HepG2 (cell line): ENCODE results near the gene ZNF433. TPM values are rescaled to one million over a fixed set of nuclear protein-coding genes. Genes with fewer than 3 reads are reported as not detected.

ENCODE experiments used
- AGO2 ChIP-seq: fragments of 200-400 bp; formaldehyde crosslinking; optimal IDR thresholded peaks from 2 replicates; pipeline ENCODE3; 2017; ENCODE audit warnings: mild to moderate bottlenecking, low read depth, low read length, moderate library complexity
- ARNT2 ChIP-seq: sonication (generic); formaldehyde crosslinking; IDR thresholded peaks from 2 replicates; pipeline ENCODE4 v1.8.0; 2022; ENCODE audit warnings: mild to moderate bottlenecking, low read depth, missing genetic modification reagents, moderate library complexity
- E2F2 ChIP-seq: sonication (generic); formaldehyde crosslinking; IDR thresholded peaks from 2 replicates; pipeline ENCODE4 v1.4.0; 2020; ENCODE audit warnings: missing genetic modification reagents, borderline replicate concordance
- HOXD1 ChIP-seq: sonication (generic); formaldehyde crosslinking; IDR thresholded peaks from 2 replicates; pipeline ENCODE4 v1.5.0; 2020; ENCODE audit warnings: missing genetic modification reagents
- KAT7 ChIP-seq: IDR thresholded peaks from 2 replicates; pipeline ENCODE4 v1.6.1; 2018; ENCODE audit warnings: borderline replicate concordance, missing compliant biosample characterization
- MED1 ChIP-seq: sonication (generic); formaldehyde crosslinking; IDR thresholded peaks from 2 replicates; pipeline ENCODE4 v1.4.0; 2020; ENCODE audit warnings: missing genetic modification reagents
- PHF21A ChIP-seq: sonication (generic); formaldehyde crosslinking; IDR thresholded peaks from 2 replicates; pipeline ENCODE4 v1.5.0; 2020; ENCODE audit warnings: mild to moderate bottlenecking, missing genetic modification reagents
- POLR2A ChIP-seq, 2 experiments: IDR thresholded peaks; 2 replicates each; pipeline ENCODE4 v1.6.1; 2011; ENCODE audit warnings: low read depth in 2 of 2, low read length in 2 of 2, mild to moderate bottlenecking in 1 of 2, moderate library complexity in 1 of 2; ENCODE audit not compliant: insufficient read depth in 1 of 2
- TFE3 ChIP-seq: IDR thresholded peaks from 2 replicates; pipeline ENCODE4 v1.6.1; 2016
- TRAFD1 ChIP-seq: sonication (generic); formaldehyde crosslinking; IDR thresholded peaks from 2 replicates; pipeline ENCODE4 v1.5.1; 2020; ENCODE audit warnings: missing genetic modification reagents, mild to moderate bottlenecking, borderline replicate concordance
- ZBTB2 ChIP-seq: sonication (generic); formaldehyde crosslinking; IDR thresholded peaks from 2 replicates; pipeline ENCODE4 v1.8.0; 2022; ENCODE audit warnings: low read depth, missing genetic modification reagents
- ZMYM2 ChIP-seq: sonication (generic); formaldehyde crosslinking; IDR thresholded peaks from 2 replicates; pipeline ENCODE4 v1.8.0; 2022; ENCODE audit warnings: mild to moderate bottlenecking, missing genetic modification reagents
- ZNF124 ChIP-seq: sonication (generic); formaldehyde crosslinking; IDR thresholded peaks from 2 replicates; pipeline ENCODE4 v1.4.0; 2020; ENCODE audit warnings: missing genetic modification reagents
- ZNF337 ChIP-seq: sonication (generic); formaldehyde crosslinking; IDR thresholded peaks from 2 replicates; pipeline ENCODE4 v1.5.1; 2020; ENCODE audit warnings: missing genetic modification reagents, low read depth, mild to moderate bottlenecking, borderline replicate concordance
- ZNF501 ChIP-seq: sonication (generic); formaldehyde crosslinking; IDR thresholded peaks from 2 replicates; pipeline ENCODE4 v1.5.1; 2020; ENCODE audit warnings: mild to moderate bottlenecking, moderate library complexity, missing genetic modification reagents
- ZNF607 ChIP-seq: sonication (generic); formaldehyde crosslinking; IDR thresholded peaks from 2 replicates; pipeline ENCODE4 v1.5.1; 2020; ENCODE audit warnings: missing genetic modification reagents, mild to moderate bottlenecking, borderline replicate concordance
- polyA plus RNA-seq, 8 experiments: library from polyadenylated mRNA; depleted of rRNA in 3 of 8; stranded (reverse) in 7 of 8; unstranded in 1 of 8; fragments of >200 nt; fragmentation: Illumina TruSeq in 4 of 8; extraction: Trizol in 4 of 8; gene quantifications; 2 replicates each; pipeline versions ENCODE4 v1.2.1 to v1.2.3, GENCODE V29; 2011 to 2016; ENCODE audit warnings: low read depth in 4 of 8, missing spikeins in 1 of 8, mixed read lengths in 1 of 8; ENCODE audit not compliant: insufficient read depth in 1 of 8
- total RNA-seq, 5 experiments: library from RNA; depleted of rRNA; stranded (reverse); fragments of >200 nt; fragmentation: Illumina TruSeq; extraction: Trizol; gene quantifications; 2 replicates each; pipeline ENCODE4 v1.2.3, GENCODE V29; 2016; ENCODE audit warnings: low read depth in 1 of 5

Gene ZNF433
- total and polyA plus RNA-seq, 2 of the 13 experiments (the other 11 are each of a cell fraction or from before 2014, with no cell fraction given): 1.8 to 4.9 TPM

- 0 out of 2 replicates have a peak, but pooled peaks have one; percentile 42 for TF ChIP-seq ZNF337 (CRISPR knock-in tag)
- TF ChIP-seq TFE3 (CRISPR knock-in tag): no peak
- peak; percentile 53; the same call in 1 of the 2 replicates for TF ChIP-seq KAT7 (CRISPR knock-in tag)
- TF ChIP-seq HOXD1 (CRISPR knock-in tag): no peak
- 0 out of 2 replicates have a peak, but pooled peaks have one; percentile 42 for TF ChIP-seq ARNT2
- peak; percentile 65; the same call in 1 of the 2 replicates for TF ChIP-seq ZNF607 (CRISPR knock-in tag)
- peak; percentile 95 for TF ChIP-seq AGO2
- peak; percentile 68 for TF ChIP-seq ZNF501 (CRISPR knock-in tag)
- TF ChIP-seq ZMYM2 (CRISPR knock-in tag): no peak
- no peak for TF ChIP-seq E2F2
- no peak for TF ChIP-seq TRAFD1
- TF ChIP-seq MED1: peak; percentile 51
- 0 out of 2 replicates have a peak, but pooled peaks have one; percentile 46 for TF ChIP-seq ZNF124 (CRISPR knock-in tag)
- peak; percentile 55; the same call in 1 of the 2 replicates for TF ChIP-seq PHF21A (CRISPR knock-in tag)
- peak; percentile 89 to 91 for TF ChIP-seq POLR2A (IDR thresholded peaks at IDR 0.05; ENCODE audit: insufficient read depth in 1 of 2, low read depth in 2 of 2, low read length in 2 of 2)
- peak; percentile 58; the same call in 1 of the 2 replicates for TF ChIP-seq ZBTB2 (CRISPR knock-in tag)
- TF ChIP-seq, all 625 proteins: peak for 144
Observed at GRCh38 chr19:12035220-12036172, at the start of gene ZNF433 (continued).
